ENCODE data around the gene ZNF79. TPM values are rescaled to one million over a fixed set of nuclear protein-coding genes. Genes with fewer than 3 reads are reported as not detected.

The ZNF79 gene
- total and polyA plus RNA-seq, 2 of the 8 experiments (the other 6 are each of a cell fraction or from before 2014, with no cell fraction given), result 2.4 to 7.4 TPM

DNA sequence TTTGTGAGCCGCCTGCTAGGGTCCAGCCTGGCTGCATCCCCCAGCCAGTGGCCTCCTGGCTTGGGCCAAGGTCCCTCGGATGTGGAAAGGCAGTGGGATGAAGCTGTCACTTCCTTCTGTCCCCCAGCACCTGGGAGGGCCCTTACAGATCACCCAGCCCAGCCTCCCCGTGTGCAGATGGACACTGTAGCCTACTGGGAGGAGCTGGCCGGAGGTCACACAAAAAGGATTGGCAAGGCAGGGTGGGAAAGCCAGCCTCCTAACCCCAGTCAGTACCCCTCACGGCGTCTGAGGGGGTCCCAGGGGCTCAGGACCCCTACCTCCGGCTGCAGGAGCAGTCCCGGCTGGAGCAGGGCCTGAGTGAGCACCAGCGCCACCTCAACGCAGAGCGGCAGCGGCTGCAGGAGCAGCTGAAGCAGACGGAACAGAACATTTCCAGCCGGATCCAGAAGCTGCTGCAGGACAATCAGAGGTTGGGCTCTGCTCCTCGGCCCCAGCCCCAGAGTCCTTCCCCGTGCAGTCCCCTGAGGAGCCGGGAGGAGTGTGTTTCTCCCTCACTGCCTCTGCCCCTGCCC is 55.4 kb downstream of the ZNF79 start (continued):
- TF ChIP-seq SAP30 (IDR thresholded peaks at IDR 0.05; ENCODE audit: insufficient read depth, insufficient replicate concordance, low read length) (no peak), SP4 (IDR thresholded peaks at IDR 0.05; ENCODE audit: low read length) (no peak), POU5F1 (IDR thresholded peaks at IDR 0.05; ENCODE audit: low read depth, low read length) (no peak), HDAC2 (IDR thresholded peaks at IDR 0.05; ENCODE audit: borderline replicate concordance in 1 of 2, low read depth in 2 of 2, low read length in 2 of 2) (no peak)
- TF ChIP-seq, protein P1, sequence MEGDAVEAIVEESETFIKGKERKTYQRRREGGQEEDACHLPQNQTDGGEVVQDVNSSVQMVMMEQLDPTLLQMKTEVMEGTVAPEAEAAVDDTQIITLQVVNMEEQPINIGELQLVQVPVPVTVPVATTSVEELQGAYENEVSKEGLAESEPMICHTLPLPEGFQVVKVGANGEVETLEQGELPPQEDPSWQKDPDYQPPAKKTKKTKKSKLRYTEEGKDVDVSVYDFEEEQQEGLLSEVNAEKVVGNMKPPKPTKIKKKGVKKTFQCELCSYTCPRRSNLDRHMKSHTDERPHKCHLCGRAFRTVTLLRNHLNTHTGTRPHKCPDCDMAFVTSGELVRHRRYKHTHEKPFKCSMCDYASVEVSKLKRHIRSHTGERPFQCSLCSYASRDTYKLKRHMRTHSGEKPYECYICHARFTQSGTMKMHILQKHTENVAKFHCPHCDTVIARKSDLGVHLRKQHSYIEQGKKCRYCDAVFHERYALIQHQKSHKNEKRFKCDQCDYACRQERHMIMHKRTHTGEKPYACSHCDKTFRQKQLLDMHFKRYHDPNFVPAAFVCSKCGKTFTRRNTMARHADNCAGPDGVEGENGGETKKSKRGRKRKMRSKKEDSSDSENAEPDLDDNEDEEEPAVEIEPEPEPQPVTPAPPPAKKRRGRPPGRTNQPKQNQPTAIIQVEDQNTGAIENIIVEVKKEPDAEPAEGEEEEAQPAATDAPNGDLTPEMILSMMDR (IDR thresholded peaks at IDR 0.05; ENCODE audit: control extremely low read depth in 1 of 3, insufficient read depth in 1 of 3, low read depth in 1 of 3, low read length in 3 of 3), result no peak

All from H1 (cell line).